Raji (cell line): ENCODE results near the gene C1QC.

Source experiments
- POLR2A ChIP-seq: IDR thresholded peaks from 2 replicates; pipeline ENCODE4 v1.6.1; 2011; ENCODE audit warnings: low read depth, low read length, control low read depth; ENCODE audit not compliant: insufficient read depth

Gene C1QC

DNA sequence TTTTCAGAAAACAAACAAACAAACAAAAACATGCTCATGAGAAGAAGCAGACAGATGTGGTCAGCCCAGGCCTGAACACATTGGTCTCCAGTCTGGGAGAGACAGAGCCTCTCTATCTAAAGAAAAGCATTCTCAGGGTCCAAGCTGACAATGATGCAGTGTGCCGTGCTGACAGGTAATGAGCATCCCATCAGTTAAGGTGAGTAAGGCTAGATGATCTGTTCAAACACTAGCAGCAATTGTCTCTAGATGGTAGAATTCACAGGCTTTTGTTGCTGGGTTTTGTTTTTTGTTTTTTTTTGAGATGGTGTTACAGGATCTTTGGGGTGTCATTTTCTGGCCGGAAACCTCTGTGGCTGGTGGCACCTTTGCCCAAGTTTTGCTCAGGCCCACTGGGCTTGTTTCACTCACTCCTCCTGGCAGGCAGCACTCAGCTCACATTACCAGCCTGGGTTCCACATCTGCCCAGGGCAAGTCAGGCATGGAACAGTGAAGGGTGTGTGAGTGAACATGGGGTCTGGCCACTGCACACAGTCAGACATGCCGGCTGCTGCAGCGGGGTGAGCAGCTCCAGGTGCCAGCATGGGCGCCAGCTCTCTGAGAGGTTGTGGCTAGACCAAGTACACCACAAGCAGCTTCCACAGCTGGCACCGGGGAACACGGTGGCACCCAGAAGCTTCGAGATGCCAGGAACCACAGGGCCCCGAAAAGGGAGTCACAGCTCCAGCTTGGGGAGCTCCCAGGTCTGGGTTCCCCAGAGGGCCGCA, 9.6 kb upstream of the C1QC start:
- no peak for TF ChIP-seq POLR2A

DNA sequence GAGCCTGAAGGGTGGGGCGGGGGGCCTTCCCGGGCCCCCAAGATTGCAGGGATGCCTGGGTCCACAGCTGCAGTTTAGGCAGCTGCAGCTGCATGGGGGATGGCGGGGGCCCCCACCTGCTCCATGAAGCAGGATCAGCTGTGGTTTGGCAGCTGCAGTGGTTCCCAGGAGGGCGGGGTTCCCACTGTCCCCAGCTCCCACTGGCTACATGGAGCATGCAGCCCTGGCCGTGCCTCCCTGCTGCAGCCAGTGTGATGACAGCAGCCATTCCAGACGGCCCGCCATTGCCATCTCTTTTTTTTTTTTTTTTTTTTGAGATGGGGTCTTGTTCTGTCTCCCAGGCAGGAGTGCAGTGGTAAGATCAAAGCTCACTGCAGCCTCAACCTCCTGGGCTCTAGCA, 8.0 kb upstream of the C1QC start:
- no peak for TF ChIP-seq POLR2A

GRCh38 chr1:22636353-22636752, 7.1 kb upstream of the C1QC start, which contains the start of gene C1QA:
TSS of gene C1QA (plus strand) at chr1:22636628. CDS start at chr1:22637617, 989 bp downstream.
- no peak for TF ChIP-seq POLR2A

DNA sequence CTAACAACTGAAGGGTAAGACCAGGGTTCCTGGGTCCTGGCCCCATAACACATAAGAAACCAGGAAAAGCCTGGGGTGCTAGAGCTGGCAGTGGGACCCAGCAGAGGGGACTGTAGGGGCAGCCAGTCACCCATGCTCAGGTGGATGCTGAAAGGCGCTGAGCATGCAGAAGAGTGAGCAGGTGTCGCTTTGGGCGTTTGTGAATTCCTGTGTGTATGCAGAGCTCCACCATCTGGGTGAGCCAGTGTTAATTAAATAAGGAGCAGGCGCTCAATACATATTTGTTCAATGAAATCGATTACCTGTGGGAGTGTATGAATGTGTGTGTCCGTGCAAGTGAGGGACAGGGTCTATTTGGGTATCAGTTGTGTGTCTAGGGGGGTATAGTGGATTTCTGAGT, 6.5 kb upstream of the C1QC start:
- no peak for TF ChIP-seq POLR2A

GRCh38 chr1:22637907-22638445, 5.5 kb upstream of the C1QC start:
- TF ChIP-seq POLR2A, result no peak

GRCh38 chr1:22638476-22639234, 4.8 kb upstream of the C1QC start:
- TF ChIP-seq POLR2A, result no peak

GRCh38 chr1:22639286-22639685, 4.1 kb upstream of the C1QC start:
- TF ChIP-seq POLR2A, result no peak

GRCh38 chr1:22641247-22641646, 2.2 kb upstream of the C1QC start:
- TF ChIP-seq POLR2A, result no peak

DNA sequence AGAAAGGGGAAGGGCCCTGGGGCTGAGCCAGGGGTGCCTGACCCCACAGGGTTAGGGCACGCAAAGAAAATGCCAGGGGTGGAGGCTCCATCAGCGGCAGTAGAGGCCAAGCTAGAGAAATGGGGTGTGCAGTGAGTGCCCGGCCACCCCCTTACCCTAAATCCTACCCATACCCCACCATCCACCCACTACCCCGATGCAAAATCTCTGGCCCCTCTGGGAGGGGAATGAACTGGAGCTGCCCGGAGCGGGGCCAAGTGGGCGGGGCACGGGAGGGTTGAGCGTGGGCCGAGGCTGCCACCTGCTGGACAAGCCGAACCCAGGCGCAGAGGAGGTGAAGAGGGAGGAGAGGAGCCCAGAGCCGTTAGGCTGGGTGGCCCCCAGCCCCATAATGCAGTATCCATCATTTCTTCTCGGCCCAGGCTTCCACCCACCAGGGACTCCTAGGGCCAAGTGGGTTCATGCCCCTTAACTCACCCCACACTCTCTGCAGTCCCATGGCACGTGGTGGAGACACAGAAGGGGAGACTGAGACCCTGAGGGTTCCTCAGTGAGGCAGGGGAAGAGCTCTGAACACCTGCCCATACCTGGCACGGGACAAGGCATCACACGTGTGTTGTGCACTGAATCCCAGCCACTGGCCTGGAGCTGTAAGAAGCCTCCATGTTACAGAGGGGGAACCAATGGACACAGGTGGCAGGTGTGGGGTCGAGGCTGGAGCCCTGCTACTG, 1.4 kb upstream of the C1QC start:
- TF ChIP-seq POLR2A, result no peak

- no peak for TF ChIP-seq POLR2A
Observed at GRCh38 chr1:22643928-22644327, 495 bp downstream of the C1QC start.

DNA sequence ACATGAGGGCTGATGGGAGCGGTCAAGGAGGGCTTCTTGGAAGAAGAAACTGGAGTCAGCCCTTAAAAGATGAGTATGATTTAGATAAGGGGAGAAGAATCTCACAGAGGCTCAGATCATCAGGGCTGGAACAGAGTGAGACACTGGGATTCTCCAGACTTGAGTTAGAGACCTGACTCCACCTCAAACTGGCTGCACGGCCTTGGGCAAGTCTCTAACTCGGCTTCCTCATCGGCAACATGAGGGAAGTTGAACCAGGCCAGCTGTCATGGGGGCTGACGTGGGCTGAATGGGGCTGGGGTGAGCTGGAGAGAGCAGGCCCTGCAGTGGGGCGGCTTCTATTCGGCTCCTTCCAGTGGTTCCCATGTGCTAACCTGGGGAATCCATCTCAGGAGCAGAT, 2.5 kb downstream of the C1QC start:
- no peak for TF ChIP-seq POLR2A

GRCh38 chr1:22646384-22646783, 3.0 kb downstream of the C1QC start:
- no peak for TF ChIP-seq POLR2A

DNA sequence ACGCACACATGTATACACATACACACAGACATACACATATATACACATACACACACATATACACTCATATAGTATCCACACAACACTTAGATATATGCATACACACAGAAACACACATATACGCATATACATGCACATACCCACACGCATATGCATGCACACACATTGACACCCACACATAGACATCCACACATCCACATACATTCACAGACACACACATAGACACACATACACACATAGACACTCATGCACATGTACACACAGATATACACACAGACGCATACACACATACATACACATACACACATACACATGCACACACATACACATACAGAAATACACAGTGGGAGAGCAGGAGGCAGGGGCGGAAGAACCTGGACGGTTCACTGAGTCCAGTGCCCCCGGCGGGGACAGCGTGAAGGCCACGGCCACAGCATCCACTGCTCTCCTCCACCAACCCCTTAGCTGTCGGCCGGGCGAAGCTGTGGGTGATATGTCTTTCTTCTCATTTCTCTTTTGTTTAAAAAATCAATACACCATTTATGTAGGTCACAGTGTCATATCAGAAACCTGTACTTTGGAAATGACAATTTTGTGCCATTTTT, 6.8 kb downstream of the C1QC start:
- TF ChIP-seq POLR2A, result no peak

DNA sequence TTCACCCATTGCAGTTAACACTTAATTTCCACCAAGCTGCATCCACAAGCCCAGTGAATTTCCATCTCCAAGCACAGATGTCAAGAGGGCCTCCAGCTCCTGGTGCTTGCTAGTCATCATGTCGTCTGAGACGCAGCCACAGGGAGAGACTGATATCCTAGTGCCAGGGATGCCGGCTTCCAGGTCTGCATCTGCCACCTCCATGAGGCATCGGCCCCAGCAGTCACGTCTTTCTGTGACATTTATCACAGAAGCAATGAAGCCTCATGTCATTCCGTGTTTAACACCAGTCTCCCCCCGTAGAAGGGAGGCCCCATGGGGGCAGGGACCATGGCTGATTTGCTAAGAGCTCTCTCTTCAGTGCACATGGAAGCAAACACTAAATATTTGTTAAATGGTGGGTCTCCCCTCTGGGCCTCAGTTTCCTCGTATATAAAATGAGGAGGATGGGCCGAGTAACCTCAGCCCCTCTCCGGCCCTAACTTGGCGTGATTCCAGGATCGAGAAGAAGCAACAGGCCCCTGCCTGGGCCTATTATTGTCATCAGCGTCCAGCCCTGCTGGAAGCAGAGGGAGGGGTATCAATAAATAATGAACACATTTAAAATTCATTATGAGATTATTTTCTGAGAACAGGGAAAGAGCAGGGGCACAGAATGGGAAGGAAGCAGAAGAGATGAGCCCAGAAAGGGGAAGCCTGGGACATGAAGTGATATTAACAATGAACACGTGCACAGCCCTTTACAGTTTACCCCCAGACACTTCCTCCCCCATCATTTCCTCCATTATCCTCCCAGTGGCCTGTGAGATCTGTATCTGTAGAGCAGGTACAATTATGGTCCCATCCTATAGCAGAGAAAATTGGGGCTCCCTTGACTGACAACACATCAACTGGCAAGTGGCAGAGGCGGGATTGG, 8.8 kb downstream of the C1QC start:
- no peak for TF ChIP-seq POLR2A
